Endothelial cell of umbilical vein (primary cell): Measurements from ENCODE around the gene PIGO.

Source experiments
- EZH2 ChIP-seq: IDR thresholded peaks from 2 replicates; pipeline ENCODE4 v1.6.1; 2012; ENCODE audit warnings: borderline replicate concordance, low read depth, mild to moderate bottlenecking, moderate library complexity, low read length, inconsistent platforms; ENCODE audit not compliant: severe bottlenecking
- POLR2A ChIP-seq: IDR thresholded peaks from 2 replicates; pipeline ENCODE4 v1.6.1; 2012; ENCODE audit warnings: low read depth, mild to moderate bottlenecking, control low read depth, low read length
- TF ChIP-seq, protein P1 (sequence below), 2 donors: IDR thresholded peaks; 1 replicate in 1 of 2; 2 replicates in 1 of 2; pipeline ENCODE4 v1.5.1; 2011; ENCODE audit warnings: low read length in 2 of 2, mild to moderate bottlenecking in 2 of 2, moderate library complexity in 2 of 2, control low read depth in 1 of 2, inconsistent platforms in 1 of 2, low read depth in 1 of 2; ENCODE audit not compliant: insufficient read depth in 1 of 2; ENCODE audit errors: extremely low read depth in 1 of 2

- TF ChIP-seq POLR2A: no peak
- TF ChIP-seq, protein P1, sequence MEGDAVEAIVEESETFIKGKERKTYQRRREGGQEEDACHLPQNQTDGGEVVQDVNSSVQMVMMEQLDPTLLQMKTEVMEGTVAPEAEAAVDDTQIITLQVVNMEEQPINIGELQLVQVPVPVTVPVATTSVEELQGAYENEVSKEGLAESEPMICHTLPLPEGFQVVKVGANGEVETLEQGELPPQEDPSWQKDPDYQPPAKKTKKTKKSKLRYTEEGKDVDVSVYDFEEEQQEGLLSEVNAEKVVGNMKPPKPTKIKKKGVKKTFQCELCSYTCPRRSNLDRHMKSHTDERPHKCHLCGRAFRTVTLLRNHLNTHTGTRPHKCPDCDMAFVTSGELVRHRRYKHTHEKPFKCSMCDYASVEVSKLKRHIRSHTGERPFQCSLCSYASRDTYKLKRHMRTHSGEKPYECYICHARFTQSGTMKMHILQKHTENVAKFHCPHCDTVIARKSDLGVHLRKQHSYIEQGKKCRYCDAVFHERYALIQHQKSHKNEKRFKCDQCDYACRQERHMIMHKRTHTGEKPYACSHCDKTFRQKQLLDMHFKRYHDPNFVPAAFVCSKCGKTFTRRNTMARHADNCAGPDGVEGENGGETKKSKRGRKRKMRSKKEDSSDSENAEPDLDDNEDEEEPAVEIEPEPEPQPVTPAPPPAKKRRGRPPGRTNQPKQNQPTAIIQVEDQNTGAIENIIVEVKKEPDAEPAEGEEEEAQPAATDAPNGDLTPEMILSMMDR (IDR thresholded peaks at IDR 0.05; ENCODE audit: extremely low read depth in 1 of 2, insufficient read depth in 1 of 2, low read depth in 1 of 2, low read length in 2 of 2): no peak
- no peak for TF ChIP-seq EZH2
Measured at GRCh38 chr9:35114113-35114839, 17.9 kb upstream of the PIGO start.
